Purkinje cell (primary cell): ENCODE measurements around the gene ZNF534. TPM values are rescaled to one million over a fixed set of nuclear protein-coding genes. Genes with fewer than 3 reads are reported as not detected.

Experiments used
- polyA plus RNA-seq: library from polyadenylated mRNA; unstranded; fragments of >200 nt; fragmentation: Nextera tagmentation; gene quantifications from 2 replicates; pipeline ENCODE4 v1.2.1, GENCODE V29; 2014

The ZNF534 gene
- 0.73 and 0.85 TPM in 2 replicates for polyA plus RNA-seq

DNA sequence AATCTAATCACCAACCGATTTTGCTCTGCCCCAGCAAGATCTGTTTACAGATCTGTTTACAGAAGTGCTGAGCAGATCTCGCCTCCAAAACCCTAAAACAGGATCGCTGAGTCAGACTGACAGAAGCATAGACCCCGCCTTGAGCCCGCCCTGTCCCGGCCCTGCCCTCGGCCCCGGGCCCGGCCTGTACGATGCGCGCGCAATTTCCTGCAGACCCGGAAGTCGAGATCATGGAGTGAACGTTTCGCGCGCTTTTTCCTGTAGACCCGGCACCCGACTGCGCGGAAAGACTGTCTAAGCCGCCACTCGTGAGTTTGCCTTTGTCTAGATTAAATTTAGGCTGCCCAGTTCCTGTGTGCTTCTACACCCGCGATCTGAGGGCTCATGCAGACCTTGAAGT is at the start of gene ZNF534:
TSS of gene ZNF534 (plus strand) at position 212 of the 400 bp plus-strand sequence. CDS start 2,327 bp downstream, outside the sequence.

DNA sequence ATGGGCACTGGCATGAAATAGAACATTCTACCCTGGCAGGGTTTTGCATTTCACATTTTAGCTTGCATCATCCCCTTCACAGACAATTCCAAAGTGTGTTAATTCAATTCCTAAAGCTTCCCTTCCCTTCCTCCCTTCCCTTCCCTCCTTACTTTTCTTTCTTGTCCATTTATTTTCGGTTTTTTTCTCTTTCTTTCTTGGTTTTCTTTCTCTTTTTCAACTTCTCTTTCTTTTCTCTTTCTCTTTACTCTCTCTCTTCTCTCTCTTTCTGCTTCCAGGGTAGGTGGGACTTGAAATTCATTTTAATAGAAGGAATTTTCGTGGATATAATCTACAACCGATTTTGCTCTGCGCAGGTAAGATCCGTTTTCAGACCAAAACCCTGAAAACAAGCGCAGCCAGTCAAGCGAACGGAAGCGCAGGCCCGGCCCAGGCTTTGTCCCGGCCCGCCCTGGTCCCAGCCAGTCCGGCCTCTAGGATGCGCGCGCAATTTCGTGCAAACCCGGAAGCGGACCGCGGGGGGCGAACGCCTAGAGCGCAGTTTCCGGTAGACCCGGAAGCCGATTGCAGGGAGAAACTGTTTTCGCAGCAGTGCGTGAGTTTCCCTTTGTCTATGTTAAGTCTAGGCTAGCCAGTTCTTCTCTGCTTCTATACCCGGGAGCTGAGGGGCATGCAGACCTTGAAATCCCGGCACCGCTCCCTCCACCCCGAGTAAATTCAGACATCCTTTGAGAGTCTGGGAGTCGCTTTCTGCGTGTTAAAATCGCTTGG is 31.5 kb upstream of the ZNF534 start, which contains the start of gene ZNF528:
TSS of gene ZNF528 (plus strand) at position 540 of the 771 bp plus-strand sequence. CDS start 4,165 bp downstream, outside the sequence.

DNA sequence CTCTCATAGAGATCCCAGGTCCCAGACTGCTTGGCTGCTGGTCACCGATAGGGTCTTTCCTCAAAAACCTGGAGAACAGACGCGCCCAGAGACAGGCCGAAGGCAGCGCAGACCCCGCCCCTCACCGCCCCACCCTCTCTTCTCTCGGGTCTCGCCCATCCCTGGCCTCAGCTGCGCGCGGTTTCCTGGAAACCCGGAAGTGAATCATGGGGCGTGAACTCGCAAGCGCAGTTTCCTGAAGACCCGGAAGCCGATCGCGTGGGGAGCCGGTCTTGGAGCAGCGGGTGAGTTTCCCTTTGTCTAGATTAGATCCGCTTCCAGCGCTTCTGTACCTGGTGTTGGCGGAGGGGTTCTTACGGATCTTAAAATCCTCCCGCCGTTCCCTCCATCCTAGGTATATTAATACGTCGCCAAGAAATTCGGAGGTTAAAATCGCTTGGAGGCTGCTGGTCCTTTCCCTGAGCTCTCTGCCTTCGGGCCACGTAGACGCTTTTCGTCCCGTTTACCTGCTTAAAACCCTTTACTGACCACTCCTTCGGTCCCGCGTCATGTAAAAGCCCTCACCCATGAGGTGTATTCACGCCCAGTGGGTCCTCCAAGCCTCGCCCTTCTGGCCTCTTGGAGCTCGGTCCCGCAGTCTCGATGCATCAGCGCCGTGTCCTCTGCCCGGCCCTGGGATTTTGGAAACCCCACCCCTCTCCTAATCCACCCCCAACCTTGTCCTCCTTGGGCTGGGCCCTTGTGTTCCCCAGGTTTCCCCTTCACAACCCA is 24.6 kb downstream of the ZNF534 start, which contains the start of gene ZNF578:
TSS of gene ZNF578 (plus strand) at position 230 of the 771 bp plus-strand sequence. CDS start 48,293 bp downstream, outside the sequence.

Other genes starting within 250 kb of the ZNF534 start
- gene PPP2R1A, start 239.1 kb upstream of the ZNF534 start, polyA plus RNA-seq, result 326 and 447 TPM in 2 replicates
- 2.4 and 11.6 TPM in 2 replicates for gene ZNF766, start 159.6 kb upstream of the ZNF534 start, polyA plus RNA-seq
- gene ZNF480, start 132.0 kb upstream of the ZNF534 start, polyA plus RNA-seq, result 3.7 and 10.3 TPM in 2 replicates
- gene ZNF610, start 92.9 kb upstream of the ZNF534 start, polyA plus RNA-seq, result 11.7 and 17.8 TPM in 2 replicates
- 50.3 and 65.8 TPM in 2 replicates for gene ZNF880, start 59.2 kb upstream of the ZNF534 start, polyA plus RNA-seq
- 16.5 and 41.8 TPM in 2 replicates for gene ZNF528, start 31.3 kb upstream of the ZNF534 start, polyA plus RNA-seq
- gene ZNF578, start 24.4 kb downstream of the ZNF534 start, polyA plus RNA-seq, result 3.5 and 4.1 TPM in 2 replicates
- gene ZNF808, start 98.5 kb downstream of the ZNF534 start, polyA plus RNA-seq, result 13.8 and 17.9 TPM in 2 replicates
- 2.8 and 6.1 TPM in 2 replicates for gene ZNF701, start 141.1 kb downstream of the ZNF534 start, polyA plus RNA-seq
- 22.7 and 34.3 TPM in 2 replicates for gene ZNF83, start 209.2 kb downstream of the ZNF534 start, polyA plus RNA-seq